Measurements from ENCODE around the gene EPHA7. TPM values are rescaled to one million over a fixed set of nuclear protein-coding genes. Genes with fewer than 3 reads are reported as not detected.

EPHA7 gene
- total RNA-seq, 1 experiment from 2014 or later: 9.5 TPM

GRCh38 chr6:93318121-93318520, 101.2 kb downstream of the EPHA7 start:
- no peaks in the 10 kb centered on the region for H3K27me3 ChIP-seq (ENCODE audit: insufficient read depth, low read length)
- H3K23me2 ChIP-seq (ENCODE audit: insufficient read length, low read depth, low read length, poor library complexity, severe bottlenecking): no peaks in the 10 kb centered on the region
- H3K79me1 ChIP-seq (ENCODE audit: insufficient read depth, low read depth, low read length, poor library complexity, severe bottlenecking): no peaks in the 10 kb centered on the region
- no peak overlapping the region for H2AFZ ChIP-seq (ENCODE audit: low read length)
- H2BK15ac ChIP-seq (ENCODE audit: low read depth, low read length): no peak overlapping the region
- Mint-ChIP-seq H3K4me3 (no peak overlapping the region), H3K4me1 (no peaks in the 10 kb centered on the region), H3K27ac (no peak overlapping the region), H3K36me3 (ENCODE audit: insufficient read depth in 1 of 3, low read depth in 3 of 3) (no peaks in the 10 kb centered on the region), H3K9me3 (no peaks in the 10 kb centered on the region), H3K27me3 (ENCODE audit: low read depth) (no peaks in the 10 kb centered on the region)
- H2BK12ac ChIP-seq (ENCODE audit: insufficient read length, low read depth, low read length): no peak overlapping the region
- no peak overlapping the region for H2AK5ac ChIP-seq (ENCODE audit: insufficient read length, low read length)
- no peak overlapping the region for H2BK120ac ChIP-seq (ENCODE audit: low read depth, low read length, poor library complexity, severe bottlenecking)
- H3K27ac ChIP-seq (ENCODE audit: insufficient read length, low read depth, low read length): no peak overlapping the region
- no peaks in the 10 kb centered on the region for H4K20me1 ChIP-seq (ENCODE audit: control insufficient read depth, insufficient read depth, insufficient read length)
- H3K56ac ChIP-seq (ENCODE audit: insufficient read length, low read depth, low read length): no peak overlapping the region
- TF ChIP-seq CTCF (conservative IDR thresholded peaks at IDR 0.05): no peak
- no peak for DNase-seq
- H3K79me2 ChIP-seq (ENCODE audit: insufficient read depth, low read length): 0 out of 2 replicates have a peak, but pooled peaks cover 2% of the 10 kb centered on the region
- no peak overlapping the region for H3K18ac ChIP-seq (ENCODE audit: insufficient read length, low read depth, low read length)
- no peak overlapping the region for H3K23ac ChIP-seq (ENCODE audit: insufficient read length, low read depth, low read length)
- H4K91ac ChIP-seq (ENCODE audit: insufficient read length, low read depth, low read length): no peak overlapping the region
- WGBS (ENCODE audit: extremely low coverage, insufficient read length, low lambda C conversion rate): no CpG with 5 or more reads among the region's 1 CpG
- no peak overlapping the region for H3K4me2 ChIP-seq (ENCODE audit: insufficient read depth, insufficient read length, low read length)
- H3K9ac ChIP-seq (ENCODE audit: extremely low read depth, insufficient read length, low read length): no peak overlapping the region
- no peak overlapping the region for H2BK5ac ChIP-seq (ENCODE audit: insufficient read length, low read length)
- H3T11ph ChIP-seq (ENCODE audit: low read length): no peak overlapping the region
- H3K14ac ChIP-seq (ENCODE audit: insufficient read depth, low read length): no peak overlapping the region
- H3K4ac ChIP-seq (ENCODE audit: low read depth, low read length): no peak overlapping the region
- no peak overlapping the region for H4K8ac ChIP-seq (replicated peaks; ENCODE audit: insufficient read length, low read depth, low read length)
- no peak overlapping the region for H4K5ac ChIP-seq (ENCODE audit: insufficient read length, low read depth, low read length)
- no peaks in the 10 kb centered on the region for H3K9me3 ChIP-seq (ENCODE audit: control insufficient read depth, low read depth, low read length)
- peaks cover 2% of the 10 kb centered on the region; the same call in 1 of the 2 replicates for H3K4me1 ChIP-seq (ENCODE audit: insufficient read depth, low read length)
- no peak overlapping the region for H2BK20ac ChIP-seq (ENCODE audit: low read depth, low read length, poor library complexity, severe bottlenecking)

Data from H9 (cell line).